H1 (cell line): ENCODE data around the gene BARHL1. TPM values are rescaled to one million over a fixed set of nuclear protein-coding genes. Genes with fewer than 3 reads are reported as not detected.

Experiments
- CTCF ChIP-seq, 3 experiments: IDR thresholded peaks; 1 replicate in 2 of 3; 2 replicates in 1 of 3; pipeline versions ENCODE4 v1.5.1 to v1.6.1; 2011; ENCODE audit warnings: low read length in 3 of 3, mild to moderate bottlenecking in 3 of 3, inconsistent platforms in 2 of 3, low read depth in 1 of 3, moderate library complexity in 1 of 3; ENCODE audit not compliant: insufficient read depth in 1 of 3; ENCODE audit errors: control extremely low read depth in 1 of 3
- EP300 ChIP-seq, 2 experiments: IDR thresholded peaks; 1 replicate in 1 of 2; 2 replicates in 1 of 2; pipeline ENCODE4 v1.6.1; 2011 to 2012; ENCODE audit warnings: low read depth in 2 of 2, low read length in 2 of 2, mild to moderate bottlenecking in 2 of 2, borderline replicate concordance in 1 of 2, inconsistent platforms in 1 of 2, moderate library complexity in 1 of 2
- JUN ChIP-seq: IDR thresholded peaks from 2 replicates; pipeline ENCODE4 v1.6.1; 2011; ENCODE audit warnings: low read depth, mild to moderate bottlenecking, improper control_type of control experiment, low read length
- MAFK ChIP-seq: IDR thresholded peaks from 2 replicates; pipeline ENCODE4 v1.6.1; 2012; ENCODE audit warnings: low read depth, mild to moderate bottlenecking, improper control_type of control experiment, low read length
- TEAD4 ChIP-seq: IDR thresholded peaks from 2 replicates; pipeline ENCODE4 v1.6.1; 2012; ENCODE audit warnings: low read depth, low read length, inconsistent platforms, mixed read lengths
- polyA plus RNA-seq, 7 experiments: library from polyadenylated mRNA; depleted of rRNA in 3 of 7; stranded (reverse) in 5 of 7; unstranded in 2 of 7; fragments of >200 nt in 5 of 7; fragments of 200-250 nt in 2 of 7; gene quantifications; 1 replicate in 5 of 7; 2 replicates in 1 of 7; 4 replicates in 1 of 7; pipeline versions ENCODE4 v1.2.1 to v1.2.3, GENCODE V29; 2011 to 2013; ENCODE audit warnings: missing spikeins in 2 of 7, mixed read lengths in 2 of 7
- total RNA-seq: library from RNA; stranded (reverse); fragmentation: NEBNext Ultra II Directional; extraction: Animal tissue kit (Norgen Biotek cat#: 25700); gene quantifications from 2 replicates; pipeline ENCODE4 v1.2.1, GENCODE V29; 2021
- TF ChIP-seq, protein P1 (sequence below): fragments of 300-600 bp; sonication (generic); IDR thresholded peaks from 2 replicates; pipeline ENCODE4 v1.7.1; 2012; ENCODE audit warnings: low read length, moderate library complexity, mild to moderate bottlenecking, inconsistent platforms; ENCODE audit not compliant: insufficient replicate concordance

Gene BARHL1
- total and polyA plus RNA-seq, 2 of the 8 experiments (the other 6 are each of a cell fraction or from before 2014, with no cell fraction given) = not detected

- TF ChIP-seq, protein P1, sequence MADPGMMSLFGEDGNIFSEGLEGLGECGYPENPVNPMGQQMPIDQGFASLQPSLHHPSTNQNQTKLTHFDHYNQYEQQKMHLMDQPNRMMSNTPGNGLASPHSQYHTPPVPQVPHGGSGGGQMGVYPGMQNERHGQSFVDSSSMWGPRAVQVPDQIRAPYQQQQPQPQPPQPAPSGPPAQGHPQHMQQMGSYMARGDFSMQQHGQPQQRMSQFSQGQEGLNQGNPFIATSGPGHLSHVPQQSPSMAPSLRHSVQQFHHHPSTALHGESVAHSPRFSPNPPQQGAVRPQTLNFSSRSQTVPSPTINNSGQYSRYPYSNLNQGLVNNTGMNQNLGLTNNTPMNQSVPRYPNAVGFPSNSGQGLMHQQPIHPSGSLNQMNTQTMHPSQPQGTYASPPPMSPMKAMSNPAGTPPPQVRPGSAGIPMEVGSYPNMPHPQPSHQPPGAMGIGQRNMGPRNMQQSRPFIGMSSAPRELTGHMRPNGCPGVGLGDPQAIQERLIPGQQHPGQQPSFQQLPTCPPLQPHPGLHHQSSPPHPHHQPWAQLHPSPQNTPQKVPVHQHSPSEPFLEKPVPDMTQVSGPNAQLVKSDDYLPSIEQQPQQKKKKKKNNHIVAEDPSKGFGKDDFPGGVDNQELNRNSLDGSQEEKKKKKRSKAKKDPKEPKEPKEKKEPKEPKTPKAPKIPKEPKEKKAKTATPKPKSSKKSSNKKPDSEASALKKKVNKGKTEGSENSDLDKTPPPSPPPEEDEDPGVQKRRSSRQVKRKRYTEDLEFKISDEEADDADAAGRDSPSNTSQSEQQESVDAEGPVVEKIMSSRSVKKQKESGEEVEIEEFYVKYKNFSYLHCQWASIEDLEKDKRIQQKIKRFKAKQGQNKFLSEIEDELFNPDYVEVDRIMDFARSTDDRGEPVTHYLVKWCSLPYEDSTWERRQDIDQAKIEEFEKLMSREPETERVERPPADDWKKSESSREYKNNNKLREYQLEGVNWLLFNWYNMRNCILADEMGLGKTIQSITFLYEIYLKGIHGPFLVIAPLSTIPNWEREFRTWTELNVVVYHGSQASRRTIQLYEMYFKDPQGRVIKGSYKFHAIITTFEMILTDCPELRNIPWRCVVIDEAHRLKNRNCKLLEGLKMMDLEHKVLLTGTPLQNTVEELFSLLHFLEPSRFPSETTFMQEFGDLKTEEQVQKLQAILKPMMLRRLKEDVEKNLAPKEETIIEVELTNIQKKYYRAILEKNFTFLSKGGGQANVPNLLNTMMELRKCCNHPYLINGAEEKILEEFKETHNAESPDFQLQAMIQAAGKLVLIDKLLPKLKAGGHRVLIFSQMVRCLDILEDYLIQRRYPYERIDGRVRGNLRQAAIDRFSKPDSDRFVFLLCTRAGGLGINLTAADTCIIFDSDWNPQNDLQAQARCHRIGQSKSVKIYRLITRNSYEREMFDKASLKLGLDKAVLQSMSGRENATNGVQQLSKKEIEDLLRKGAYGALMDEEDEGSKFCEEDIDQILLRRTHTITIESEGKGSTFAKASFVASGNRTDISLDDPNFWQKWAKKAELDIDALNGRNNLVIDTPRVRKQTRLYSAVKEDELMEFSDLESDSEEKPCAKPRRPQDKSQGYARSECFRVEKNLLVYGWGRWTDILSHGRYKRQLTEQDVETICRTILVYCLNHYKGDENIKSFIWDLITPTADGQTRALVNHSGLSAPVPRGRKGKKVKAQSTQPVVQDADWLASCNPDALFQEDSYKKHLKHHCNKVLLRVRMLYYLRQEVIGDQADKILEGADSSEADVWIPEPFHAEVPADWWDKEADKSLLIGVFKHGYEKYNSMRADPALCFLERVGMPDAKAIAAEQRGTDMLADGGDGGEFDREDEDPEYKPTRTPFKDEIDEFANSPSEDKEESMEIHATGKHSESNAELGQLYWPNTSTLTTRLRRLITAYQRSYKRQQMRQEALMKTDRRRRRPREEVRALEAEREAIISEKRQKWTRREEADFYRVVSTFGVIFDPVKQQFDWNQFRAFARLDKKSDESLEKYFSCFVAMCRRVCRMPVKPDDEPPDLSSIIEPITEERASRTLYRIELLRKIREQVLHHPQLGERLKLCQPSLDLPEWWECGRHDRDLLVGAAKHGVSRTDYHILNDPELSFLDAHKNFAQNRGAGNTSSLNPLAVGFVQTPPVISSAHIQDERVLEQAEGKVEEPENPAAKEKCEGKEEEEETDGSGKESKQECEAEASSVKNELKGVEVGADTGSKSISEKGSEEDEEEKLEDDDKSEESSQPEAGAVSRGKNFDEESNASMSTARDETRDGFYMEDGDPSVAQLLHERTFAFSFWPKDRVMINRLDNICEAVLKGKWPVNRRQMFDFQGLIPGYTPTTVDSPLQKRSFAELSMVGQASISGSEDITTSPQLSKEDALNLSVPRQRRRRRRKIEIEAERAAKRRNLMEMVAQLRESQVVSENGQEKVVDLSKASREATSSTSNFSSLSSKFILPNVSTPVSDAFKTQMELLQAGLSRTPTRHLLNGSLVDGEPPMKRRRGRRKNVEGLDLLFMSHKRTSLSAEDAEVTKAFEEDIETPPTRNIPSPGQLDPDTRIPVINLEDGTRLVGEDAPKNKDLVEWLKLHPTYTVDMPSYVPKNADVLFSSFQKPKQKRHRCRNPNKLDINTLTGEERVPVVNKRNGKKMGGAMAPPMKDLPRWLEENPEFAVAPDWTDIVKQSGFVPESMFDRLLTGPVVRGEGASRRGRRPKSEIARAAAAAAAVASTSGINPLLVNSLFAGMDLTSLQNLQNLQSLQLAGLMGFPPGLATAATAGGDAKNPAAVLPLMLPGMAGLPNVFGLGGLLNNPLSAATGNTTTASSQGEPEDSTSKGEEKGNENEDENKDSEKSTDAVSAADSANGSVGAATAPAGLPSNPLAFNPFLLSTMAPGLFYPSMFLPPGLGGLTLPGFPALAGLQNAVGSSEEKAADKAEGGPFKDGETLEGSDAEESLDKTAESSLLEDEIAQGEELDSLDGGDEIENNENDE = no peak
- TF ChIP-seq JUN = no peak
- no peak for TF ChIP-seq TEAD4
- TF ChIP-seq MAFK = no peak
- no peak for TF ChIP-seq EP300 (IDR thresholded peaks at IDR 0.05; ENCODE audit: borderline replicate concordance in 1 of 2, low read depth in 2 of 2, low read length in 2 of 2)
- TF ChIP-seq CTCF (IDR thresholded peaks at IDR 0.05; ENCODE audit: control extremely low read depth in 1 of 3, insufficient read depth in 1 of 3, low read depth in 1 of 3, low read length in 3 of 3) = peak; percentile 65 to 78 (median 72)
Measured at GRCh38 chr9:132546148-132547051, 36.0 kb upstream of the BARHL1 start (continued).
